ENCODE measurements around the gene RGMB.
"Not testable (repeated sequence)": the region's sequence is repeated elsewhere in the genome, so short reads cannot be mapped to it uniquely, and the experiment has no call there.

RGMB gene, protein sequence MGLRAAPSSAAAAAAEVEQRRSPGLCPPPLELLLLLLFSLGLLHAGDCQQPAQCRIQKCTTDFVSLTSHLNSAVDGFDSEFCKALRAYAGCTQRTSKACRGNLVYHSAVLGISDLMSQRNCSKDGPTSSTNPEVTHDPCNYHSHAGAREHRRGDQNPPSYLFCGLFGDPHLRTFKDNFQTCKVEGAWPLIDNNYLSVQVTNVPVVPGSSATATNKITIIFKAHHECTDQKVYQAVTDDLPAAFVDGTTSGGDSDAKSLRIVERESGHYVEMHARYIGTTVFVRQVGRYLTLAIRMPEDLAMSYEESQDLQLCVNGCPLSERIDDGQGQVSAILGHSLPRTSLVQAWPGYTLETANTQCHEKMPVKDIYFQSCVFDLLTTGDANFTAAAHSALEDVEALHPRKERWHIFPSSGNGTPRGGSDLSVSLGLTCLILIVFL

DNA sequence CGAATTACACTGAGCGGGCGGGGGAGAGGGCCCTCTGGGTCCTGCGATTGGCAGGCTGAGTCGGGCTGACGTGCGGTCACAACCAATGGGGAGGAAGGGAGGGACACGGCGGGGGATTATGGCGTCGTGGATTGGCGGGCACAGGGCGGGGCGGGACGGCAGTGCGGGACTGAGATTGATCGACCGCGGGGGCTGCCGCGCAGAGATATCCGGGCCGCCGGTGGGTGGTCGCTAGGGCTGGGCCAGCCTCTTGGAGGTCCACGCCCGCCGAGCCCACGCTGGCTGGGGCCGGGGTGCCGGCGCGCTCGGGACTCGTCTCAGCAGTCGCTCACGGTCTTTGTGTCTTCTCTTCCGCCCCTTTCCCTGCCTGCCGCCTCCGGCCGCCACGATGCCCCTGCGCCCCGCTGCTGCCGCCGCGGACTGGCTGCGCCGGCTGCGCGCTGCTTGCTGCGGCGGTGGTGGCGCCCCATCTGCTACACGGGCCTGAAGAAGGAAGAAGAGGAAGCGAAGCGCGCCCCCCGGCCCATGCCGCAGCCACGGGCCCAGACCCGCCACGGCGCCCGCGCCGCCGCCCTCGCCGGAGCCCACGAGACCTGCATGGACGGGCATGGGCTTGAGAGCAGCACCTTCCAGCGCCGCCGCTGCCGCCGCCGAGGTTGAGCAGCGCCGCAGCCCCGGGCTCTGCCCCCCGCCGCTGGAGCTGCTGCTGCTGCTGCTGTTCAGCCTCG is at the start of gene RGMB:
Gene RGMB, plus strand, starts transcription at position 200 of the 728 bp plus-strand sequence. Its CDS starts 408 bp downstream, at position 608.
- peak; percentile 92 for DNase-seq

DNA sequence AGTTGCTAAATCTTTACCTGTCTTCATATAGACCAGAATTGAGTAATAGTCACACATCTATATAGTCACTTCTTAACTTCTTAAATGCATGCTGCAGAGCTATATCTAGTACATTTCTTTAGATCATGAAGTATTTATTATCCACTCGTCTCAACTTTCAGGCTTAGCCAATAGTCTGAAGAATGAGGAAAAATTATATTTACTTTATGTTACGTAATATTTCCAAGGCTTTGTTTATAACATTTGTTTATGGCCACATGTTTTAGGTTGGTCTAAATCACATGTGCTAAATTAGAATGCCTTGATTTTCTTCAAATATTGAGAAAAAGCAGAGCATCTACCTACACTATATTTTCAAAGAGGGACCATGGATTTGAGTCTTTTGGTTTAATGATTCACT is 47.2 kb upstream of the RGMB start:
- no peak for DNase-seq

DNA sequence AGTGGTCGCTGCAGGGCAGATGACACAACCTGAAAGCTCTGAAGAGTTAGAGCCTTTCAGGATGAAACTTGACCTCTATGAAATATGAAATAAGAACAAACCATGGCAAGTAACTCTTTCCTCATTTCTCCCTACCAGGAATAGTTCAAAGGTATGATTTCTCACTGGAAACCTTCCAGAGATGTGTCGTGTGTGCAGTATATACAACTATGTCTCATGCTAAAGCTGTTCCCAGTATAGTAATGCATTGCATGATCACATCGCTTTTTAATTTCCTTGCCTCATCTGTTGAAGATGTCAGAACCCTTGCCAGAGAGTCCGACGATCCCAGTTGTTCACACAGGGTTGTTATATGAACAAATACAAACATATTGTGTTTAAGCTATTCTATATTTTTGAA is 45.8 kb upstream of the RGMB start:
- no peak for DNase-seq

DNA sequence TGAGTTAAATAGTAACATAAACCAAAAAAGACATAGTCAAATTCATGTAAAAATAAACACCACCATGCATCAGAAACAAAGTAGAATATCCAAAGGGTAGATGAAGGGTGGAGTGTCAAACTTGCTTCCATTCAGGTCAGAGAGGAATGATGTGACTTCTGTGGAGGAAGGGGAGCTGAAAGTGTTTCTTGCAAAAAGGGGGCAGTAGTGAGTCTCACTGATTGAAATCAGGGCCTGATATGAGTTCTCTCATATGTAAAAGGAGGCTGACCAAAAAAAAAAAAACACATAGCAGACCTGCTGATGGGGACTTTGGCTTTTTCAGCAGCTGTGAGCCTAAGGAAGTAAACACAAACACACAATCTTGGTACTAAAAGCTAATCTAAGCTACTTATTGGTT is 38.8 kb upstream of the RGMB start:
- DNase-seq: no peak

DNA sequence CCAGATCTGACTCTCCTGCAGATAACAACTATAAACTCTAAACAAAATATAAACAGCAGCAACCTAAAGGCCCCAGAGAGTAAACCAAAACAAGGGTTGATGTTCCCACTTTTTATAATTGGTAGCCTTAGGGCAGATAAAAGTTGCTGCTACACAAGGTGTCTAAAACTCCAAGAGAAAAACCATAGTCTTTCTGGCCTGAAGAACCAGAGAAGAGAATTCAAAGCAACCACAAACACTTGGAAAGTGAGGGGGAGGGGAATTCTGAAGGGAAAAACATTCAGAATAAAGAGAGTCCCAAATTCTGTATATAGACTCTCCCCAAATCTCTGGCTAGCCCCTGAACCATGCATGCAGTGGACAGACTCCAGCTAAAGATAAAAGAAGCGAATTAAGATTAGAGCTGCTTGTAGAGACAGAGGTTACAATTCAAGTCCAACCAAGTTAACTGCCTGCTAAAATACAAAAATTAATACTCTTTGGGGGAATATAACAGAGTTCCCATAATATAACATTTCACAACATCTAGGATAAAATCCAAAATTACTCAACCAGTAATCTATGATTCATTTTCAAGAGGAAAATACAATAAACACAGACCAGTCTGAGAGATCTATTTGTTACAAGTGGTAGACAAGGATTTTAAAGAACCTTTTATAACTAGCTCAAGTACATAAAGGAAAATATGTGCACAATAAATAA is 37.5 kb upstream of the RGMB start:
- DNase-seq: no peak

DNA sequence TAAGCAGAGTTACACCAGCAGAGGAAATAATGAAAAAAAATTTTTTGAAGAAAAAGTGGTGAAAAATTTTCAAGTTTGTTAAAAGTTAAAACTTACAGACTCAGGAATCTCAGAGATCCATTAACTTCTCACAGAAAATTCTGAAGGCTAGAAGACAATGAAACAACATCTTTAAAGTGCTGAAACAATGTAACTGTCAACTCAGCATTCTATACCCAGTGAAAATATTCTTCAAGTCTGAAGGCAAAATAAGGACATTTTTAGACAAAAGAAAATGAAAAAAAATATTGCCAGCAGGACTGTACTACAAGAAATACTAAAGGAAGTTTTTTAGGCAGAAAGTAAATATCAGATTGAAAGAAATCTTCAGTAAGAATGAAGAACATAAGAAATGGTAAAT is 36.7 kb upstream of the RGMB start:
- no peak for DNase-seq

DNA sequence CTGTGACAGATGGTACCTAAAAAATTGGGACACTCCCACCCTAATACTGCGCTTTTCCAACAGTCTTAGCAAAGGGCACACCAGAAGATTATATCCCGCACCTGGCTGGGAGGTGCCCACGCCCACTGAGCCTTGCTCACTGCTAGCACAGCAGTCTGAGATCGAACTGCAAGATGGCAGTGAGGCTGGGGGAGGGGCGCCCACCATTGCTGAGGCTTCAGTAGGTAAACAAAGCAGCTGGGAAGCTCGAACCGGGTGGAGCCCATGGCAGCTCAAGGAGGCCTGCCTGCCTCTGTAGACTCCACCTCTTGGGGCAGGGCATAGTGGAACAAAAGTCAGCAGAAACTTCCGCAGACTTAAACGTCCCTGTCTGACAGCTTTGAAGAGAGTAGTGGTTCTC is 36.0 kb upstream of the RGMB start:
- not testable (repeated sequence) for DNase-seq

DNA sequence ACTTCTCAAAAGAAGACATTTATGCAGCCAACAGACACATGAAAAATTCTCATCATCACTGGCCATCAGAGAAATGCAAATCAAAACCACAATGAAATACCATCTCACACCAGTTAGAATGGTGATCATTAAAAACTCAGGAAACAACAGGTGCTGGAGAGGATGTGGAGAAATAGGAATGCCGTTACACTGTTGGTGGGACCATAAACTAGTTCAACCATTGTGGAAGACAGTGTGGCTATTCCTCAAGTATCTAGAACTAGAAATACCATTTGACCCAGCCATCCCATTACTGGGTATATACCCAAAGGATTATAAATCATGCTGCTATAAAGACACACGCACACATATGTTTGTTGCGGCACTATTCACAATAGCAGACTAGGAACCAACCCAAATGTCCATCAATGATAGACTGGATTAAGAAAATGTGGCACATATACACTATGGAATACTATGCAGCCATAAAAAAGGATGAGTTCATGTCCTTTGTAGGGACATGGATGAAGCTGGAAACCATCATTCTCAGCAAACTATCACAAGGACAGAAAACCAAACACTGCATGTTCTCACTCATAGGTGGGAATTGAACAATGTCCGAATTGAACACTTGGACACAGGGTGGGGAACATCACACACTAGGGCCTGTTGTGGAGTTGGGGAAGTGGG is 34.8 kb upstream of the RGMB start:
- not testable (repeated sequence) for DNase-seq

DNA sequence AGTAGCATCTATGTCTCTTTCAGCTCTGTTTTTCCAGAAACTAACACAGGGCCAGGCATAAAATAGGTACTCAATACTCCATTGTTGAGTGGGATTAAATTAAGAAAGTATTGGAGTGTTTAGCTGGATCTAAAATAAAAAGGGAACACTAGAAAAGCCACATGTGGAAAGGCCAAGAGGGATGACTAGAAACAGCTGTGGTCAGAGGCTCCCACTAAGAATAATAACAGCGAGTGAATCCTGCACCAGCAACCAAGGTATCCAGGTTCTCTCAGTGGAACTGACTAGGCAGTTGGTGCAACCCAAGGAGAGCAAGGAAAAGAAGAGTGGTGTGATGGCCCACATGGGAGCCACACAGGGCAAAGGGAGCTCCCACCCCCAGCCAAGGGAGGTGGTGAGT is 31.5 kb upstream of the RGMB start:
- DNase-seq: no peak

DNA sequence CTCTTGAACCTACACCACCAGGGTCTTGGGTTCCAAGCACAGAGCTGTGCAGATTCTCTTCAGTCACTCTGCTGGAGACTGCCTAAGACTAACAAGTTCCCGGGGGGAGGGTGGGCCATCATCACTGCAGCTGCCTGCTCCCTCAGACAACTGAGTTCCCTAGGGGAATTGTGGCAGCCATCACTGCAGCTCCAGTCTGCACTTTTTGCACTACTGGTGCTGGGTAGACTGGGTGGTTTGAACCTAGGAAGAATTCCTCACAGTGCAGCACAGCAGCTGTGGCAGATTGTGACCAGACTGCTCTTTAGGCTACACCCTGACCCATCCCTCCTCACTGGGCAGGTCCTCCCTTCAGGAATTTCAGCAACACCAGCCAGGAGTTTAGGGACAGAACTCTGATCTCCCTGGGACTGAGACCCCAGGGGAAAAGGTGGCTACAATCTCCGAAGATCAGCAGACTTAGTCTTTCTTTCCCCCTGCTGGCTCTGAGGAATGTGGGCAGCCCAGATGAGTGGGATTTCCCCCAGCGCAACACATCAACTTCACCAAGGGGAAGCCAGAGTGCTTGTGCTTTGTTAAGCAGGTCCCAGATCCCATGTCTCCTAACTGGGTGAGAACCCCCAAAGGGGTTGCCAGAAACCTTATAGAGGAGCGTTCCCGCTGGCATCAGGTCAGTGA is 30.9 kb upstream of the RGMB start:
- no peak for DNase-seq

DNA sequence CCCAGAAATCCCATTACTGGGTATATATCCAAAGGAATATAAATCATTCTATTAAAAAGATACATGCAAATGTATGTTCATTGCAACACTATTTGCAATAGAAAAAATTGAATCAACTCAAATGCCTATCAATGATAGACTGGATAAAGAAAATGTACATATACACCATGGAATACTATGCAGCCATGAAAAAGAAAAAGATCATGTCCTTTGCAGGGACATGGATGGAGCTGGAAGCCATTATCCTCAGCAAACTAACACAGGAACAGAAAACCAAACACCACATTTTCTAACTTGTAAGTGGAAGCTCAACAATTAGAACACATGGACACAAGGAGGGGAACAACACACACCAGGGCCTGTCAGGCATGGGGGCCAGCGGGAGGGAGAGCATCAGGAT is 25.2 kb upstream of the RGMB start:
- DNase-seq: not testable (repeated sequence)

DNA sequence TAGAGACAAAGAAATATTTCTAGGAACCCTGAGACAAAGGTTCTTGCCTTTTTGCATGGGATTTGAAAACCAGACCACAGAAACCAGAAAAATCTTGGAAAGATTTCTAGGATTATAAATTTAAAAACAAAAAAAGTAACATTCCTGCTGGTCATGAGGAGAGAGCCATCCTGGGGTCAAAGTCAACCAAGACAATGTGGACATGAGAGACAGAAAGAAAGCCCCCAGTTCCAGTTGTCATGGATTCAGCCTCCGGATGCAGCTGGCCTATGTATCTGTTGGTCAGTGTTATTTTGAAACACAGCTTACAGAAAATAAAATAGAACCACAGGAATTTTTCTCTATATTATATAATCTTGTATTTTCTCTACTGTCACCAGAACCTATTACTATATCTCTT is 24.4 kb upstream of the RGMB start:
- no peak for DNase-seq

DNA sequence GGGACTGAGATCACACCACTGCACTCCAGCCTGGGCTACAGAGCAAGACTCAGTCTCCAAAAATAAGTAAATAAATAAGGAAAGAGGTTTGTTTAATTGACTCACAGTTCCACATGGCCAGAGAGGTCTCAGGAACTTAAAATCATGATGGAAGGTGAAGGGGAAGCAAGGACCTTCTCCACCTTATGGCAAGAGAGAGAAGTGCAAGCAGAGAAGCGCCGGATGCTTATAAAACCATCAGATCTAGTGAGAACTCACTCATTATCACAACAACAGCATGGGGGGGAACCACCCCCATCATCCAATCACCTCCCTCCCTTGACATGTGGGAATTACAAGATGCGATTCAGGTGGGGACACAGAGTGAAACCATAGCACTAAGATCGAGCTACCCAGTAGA is 22.8 kb upstream of the RGMB start:
- DNase-seq: no peak

DNA sequence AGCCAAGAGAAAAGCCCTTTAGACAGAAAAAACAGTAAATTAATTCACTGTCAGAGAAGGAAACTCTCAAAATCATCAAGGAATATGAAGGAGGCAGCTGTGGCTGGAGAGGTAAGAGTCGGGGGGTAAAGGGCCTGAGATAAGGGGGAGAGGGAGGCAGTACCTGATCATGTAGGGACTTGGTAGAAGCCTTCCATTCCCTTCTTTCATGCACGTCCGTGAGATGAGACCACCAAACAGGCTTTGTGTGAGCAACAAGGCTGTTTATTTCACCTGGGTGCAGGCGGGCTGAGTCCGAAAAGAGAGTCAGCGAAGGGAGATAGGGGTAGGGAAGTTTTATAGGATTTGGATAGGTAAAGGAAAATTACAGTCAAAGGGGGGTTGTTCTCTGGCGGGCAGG is 21.1 kb upstream of the RGMB start:
- DNase-seq: not testable (repeated sequence)

DNA sequence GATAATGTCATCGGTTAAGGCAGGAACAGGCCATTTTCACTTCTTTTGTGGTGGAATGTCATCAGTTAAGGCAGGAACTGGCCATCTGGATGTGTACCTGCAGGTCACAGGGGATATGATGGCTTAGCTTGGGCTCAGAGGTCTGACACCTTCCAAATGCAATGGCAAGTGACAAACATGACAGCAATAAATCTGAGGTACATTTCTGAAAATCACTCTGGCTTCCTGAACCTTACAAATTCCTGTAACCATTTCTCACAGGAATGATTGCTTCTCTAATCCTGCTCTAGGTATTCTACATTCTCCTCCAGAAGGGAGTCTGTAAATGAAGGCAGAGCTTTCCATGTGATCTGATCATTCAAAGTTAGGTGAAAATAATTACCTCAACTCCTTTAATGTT is 20.7 kb upstream of the RGMB start:
- DNase-seq: not testable (repeated sequence)

DNA sequence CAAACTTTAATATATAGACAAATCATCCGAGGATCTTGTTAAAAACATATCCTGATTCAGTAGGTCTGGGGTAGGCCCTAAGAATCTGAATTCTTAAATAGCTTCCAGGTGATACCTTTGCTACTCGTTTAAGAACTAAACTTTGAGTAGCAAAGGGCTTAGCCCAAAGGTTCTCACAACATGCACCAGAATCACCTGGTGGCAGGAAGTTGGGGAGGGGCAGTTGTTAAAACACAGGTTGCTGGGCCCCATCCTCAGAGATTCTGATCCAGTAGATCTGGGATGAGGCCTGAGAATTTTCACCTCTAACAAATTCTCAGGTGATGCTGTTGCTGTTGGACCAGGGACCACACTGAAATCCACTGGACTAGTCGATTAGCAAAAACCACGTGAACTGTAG is 20.0 kb upstream of the RGMB start:
- no peak for DNase-seq

DNA sequence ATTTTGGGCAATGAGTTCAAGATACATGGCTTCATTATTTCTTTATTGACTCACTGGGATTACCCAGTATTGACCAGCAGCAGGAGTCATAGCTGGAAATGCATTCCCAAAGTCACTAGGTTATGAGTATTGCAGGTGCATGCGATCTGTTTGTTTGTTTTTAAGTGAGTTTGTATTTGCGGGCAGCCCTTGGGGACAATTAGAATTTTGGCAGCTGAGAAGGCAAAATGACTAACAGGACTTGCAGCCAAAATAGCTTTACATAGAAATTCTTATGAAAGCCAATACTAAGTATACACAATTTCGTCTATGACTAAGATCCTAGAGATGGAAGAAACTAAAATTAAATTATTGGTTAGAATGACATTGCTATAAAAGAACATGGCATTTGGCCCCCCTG is 18.1 kb upstream of the RGMB start:
- no peak for DNase-seq

DNA sequence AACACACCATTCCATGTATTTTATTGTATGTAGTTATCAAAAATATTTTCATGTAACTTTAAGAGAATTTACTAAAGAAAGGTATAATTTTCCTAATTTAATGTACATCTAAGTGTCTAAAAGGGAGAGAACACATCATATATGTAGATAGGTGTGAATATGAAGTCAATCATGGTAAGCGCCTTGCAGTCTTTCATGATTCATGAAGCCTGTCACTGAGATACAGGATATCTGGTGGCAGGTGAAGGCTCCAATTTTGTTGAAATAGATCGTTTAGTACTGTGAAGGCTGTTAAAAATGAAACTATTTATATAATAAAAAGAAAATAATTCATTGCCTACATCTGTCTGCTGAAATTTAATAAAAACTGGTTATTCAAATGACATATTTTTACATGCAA is 15.5 kb upstream of the RGMB start:
- no peak for DNase-seq

DNA sequence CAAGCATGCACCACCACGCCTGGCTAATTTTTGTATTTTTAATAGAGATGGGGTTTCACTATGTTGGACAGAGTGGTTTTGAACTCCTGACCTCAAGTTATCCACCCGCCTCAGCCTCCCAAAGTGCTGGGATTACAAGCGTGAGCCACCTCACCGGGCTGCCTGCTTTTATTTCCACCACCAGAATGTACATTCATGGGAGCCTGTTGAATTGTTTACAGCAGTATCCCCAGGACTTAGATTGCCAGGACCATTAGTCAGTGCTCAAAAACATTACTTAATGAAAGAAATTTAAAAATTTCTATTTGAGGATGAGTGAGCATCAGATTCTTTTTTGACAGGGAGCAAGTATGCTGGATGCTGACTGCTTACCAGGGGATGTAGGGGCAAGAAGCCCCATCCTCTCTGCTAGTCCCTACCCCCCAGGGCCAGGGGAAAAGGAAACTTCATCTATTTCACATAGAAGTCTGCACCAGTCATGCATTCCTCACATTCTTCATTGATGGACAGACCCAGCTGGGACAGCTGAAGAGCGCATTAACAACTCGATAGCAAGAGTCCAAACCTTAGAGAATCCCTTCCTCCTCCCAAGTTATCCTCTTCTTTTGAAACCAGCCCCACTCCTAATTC is 10.3 kb upstream of the RGMB start:
- DNase-seq: no peak

DNA sequence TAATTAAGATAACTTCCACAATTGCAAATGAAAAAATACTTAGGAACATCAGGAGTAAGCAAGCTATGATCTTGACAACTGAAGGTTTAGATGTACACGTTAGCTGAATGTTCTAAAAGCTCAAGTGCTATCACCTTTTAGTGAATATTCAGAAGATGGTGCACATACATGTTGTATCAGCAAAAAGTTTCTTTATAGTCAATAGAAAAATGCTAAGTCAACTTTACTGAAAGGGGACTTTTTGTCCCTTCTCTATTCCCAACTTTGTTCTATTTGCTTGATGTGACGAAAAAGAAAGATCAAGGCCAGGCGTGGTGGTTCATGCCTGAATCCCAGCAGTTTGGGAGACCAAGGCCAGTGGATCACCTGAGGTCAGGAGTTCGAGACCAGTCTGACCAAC is 7.6 kb upstream of the RGMB start:
- no peak for DNase-seq

DNA sequence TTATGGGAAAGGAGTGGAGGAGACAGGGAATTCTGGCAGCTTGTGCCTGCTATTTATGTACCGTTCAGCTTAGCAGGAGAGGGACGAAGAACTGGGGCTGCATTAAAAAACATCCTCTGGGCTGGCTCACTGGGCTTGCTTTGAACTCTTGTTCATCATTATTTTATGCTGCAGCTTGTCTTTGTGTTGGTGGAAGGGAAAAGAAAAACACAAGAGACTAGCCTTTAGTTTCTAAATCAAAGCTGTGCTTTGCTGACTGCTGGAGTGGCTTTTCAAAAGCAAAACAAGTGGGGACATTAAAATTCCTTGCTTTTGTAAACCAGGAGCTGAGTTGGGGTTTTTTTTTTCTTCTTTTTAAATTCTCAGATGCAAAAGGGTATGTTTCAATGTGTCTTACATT is 5.9 kb upstream of the RGMB start:
- DNase-seq: no peak

Data from stimulated activated naive CD4-positive, alpha-beta T cell treated with Interleukin-2 at 50 U/mL for 16 hours (primary cell).